Suppressor macrophage treated with lipopolysaccharide for 1 hour (primary cell): ENCODE measurements around the gene PNPLA4.

Source experiments
- DNase-seq, 3 donors: peaks; one replicate each; pipeline ENCODE4 v3.0.0-alpha.2; 2020 to 2022

The PNPLA4 gene

DNA sequence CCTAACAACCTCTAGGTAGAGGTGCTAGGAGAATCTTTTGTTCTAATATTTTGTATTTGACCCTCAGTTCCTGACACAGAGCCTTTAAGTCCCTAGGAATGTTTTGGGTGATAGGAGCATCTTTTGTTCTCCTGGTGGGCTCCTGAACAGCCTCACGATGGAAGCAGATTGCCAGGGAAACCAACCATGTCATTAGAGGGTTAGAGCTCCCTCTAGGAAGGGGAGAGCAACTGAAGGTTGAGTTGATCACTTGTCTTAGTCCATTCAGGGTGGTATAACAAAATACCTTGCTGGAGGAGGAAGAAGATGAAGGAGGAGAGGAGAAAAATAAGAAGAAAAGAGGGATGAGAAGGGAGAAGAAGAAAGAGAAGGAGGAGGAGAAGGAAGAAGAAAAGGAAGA is 75.0 kb downstream of the PNPLA4 start:
- DNase-seq: no peak
